ENCODE results near the gene DOC2B.
"Not testable (repeated sequence)": the region's sequence is repeated elsewhere in the genome, so short reads cannot be mapped to it uniquely, and the experiment has no call there.

The DOC2B gene

GRCh38 chr17:210402-210801 lies 29.0 kb upstream of the DOC2B start:
- DNase-seq: no peak

DNA sequence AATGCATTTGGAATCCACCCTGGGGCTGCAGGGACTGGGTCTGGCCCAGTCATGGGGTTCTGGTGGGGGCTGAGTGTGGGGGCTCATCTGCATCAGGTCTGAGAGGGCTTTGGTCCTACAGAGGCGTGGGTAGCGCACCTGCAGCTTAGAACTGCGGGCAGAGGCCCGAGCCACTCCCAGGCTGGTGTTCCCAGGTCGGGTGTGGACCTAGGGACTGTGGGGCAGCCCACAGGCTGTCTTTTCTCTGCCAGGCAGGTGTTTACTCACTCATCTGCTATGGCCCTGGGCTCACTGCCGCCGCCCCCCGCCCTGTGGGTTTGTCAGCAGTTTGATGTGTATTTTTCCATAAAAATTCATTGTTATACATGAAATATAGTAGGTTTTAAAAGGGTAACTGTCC lies 27.0 kb upstream of the DOC2B start:
- no peak for DNase-seq

- DNase-seq: no peak
Measured at GRCh38 chr17:207775-208174, 26.3 kb upstream of the DOC2B start.

GRCh38 chr17:206941-207560 lies 25.6 kb upstream of the DOC2B start:
- DNase-seq: no peak

DNA sequence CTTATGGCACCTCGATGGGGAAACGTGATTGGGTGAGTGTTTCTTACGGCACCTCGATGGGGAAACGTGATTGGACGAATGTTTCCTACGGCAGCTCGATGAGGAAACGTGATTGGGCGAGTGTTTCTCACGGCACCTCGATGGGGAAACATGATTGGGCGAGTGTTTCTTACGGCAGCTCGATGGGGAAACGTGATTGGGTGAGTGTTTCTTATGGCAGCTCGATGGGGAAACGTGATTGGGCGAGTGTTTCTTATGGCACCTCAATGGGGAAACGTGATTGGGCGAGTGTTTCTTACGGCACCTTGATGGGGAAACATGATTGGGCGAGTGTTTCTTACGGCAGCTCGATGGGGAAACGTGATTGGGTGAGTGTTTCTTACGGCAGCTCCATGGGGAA lies 25.0 kb upstream of the DOC2B start:
- DNase-seq: not testable (repeated sequence)

DNA sequence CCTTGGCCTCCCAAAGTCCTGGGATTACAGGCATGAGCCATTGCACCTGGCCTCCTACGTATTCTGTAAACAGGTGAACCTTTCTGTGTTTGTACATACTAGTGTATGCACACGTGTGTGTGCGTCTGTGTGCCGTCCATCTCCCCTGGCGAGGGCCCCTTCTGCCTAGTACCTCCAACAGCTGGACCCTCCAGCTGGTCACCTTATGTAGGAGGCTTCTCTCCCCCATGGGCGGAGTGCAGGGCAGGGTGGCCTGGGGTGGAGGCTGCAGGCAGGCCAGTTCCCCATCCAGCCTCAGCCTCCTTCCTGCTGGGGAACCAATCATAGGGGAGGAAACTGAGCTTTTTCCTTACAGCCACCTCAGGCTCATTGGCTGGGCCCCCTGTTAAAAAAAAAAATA lies 24.4 kb upstream of the DOC2B start:
- DNase-seq: no peak

- no peak for DNase-seq
Measured at GRCh38 chr17:205148-205669, 23.8 kb upstream of the DOC2B start.

GRCh38 chr17:204427-205147 lies 23.1 kb upstream of the DOC2B start:
- no peak for DNase-seq

DNA sequence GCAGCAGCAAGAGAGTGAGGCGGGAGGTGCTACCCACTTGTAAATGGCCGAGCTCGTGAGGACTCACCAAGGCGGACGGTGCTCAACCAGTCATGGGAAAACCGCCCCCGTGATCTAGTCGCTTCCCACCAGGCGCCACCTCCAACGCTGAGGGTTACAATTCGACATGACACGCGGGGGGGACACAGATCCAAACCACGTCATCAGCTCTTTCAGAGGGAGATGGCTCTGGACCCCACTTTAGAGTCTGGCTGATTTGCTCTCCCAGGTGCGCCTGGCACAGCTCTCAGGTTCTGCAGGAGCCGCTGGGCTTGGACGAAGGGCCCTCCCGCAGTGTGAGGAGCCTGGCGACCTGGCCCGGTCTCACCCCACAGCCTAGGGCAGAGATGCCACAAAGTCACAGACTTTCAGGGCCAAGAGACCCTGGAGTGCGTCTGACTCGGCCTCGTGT lies 21.1 kb upstream of the DOC2B start:
- DNase-seq: no peak

DNA sequence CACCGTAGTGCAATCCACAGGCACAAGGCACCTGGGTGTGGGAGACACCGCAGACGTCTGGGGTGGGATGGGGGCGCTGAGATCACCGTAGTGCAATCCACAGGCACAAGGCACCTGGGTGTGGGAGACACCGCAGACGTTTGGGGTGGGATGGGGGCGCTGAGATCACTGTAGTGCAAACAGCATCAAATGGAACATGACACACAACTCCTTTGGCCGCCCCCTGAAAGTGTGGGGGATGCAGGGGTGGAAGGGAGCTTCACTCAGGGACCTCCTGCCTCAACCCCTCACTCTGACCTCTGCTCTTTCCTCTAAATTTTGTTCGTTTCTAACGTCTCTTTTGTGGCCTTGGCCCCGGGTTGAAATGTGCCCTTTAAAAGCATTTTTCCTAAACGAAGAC lies 20.3 kb upstream of the DOC2B start:
- not testable (repeated sequence) for DNase-seq

- DNase-seq: not testable (repeated sequence)
Measured at GRCh38 chr17:201257-201656, 19.8 kb upstream of the DOC2B start.

DNA sequence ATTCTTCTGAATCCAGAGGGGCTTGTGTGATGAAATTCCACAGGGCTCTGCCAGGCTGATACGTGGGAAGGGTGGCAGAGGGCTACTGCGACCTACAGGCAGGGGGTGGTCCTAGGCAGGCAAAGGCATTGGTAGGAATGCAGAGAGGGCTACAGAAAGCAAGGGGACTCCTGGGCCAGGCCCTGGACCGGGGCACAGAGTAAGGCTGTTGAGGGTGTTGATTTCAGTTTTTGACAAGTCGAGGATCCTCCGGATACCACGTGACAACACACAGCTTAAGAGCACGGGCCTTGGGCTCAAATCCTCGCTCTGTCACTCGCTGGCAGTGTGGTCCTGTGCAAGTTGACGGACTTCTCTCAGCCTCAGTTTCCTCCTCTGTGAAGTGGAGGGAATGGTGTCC lies 19.1 kb upstream of the DOC2B start:
- DNase-seq: no peak

DNA sequence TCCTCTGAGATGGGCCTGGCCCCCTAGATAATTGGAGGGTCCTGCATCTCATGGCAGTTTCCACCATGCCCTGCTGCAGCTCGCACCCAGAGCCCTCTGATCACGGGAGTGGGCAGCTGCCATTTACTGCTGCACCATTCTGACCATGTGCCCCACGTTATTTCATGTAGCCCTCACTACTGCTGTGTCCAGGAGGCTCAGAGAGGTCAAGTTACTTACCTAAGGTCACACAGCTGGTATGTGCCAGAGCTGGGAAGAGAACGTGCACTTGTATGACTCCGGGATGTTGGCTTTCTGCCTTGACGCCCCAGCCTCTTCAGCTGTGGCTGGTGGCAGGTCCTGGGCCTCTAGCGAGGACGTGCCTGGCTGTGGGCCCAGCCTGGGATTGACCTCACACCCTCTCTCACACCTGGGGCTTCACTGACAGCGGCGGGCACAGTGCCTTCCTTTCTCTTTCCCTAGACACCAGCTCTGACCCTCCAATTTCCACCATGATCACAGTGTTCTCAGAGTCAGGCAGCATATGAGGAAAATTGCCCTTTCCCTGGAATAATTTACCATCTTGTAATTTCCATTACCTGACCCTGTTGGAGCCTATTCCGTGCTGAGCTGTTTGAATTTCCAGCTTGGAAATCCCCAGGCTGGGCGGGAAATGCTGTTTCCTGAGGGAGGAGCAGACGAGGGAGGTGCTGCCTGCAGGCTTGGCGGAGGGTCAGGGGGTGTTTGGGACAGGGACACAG lies 18.5 kb upstream of the DOC2B start:
- no peak for DNase-seq

- DNase-seq: no peak
Measured at GRCh38 chr17:199191-199604, 17.7 kb upstream of the DOC2B start.

- not testable (repeated sequence) for DNase-seq
Measured at GRCh38 chr17:198225-198624, 16.8 kb upstream of the DOC2B start.

- DNase-seq: no peak
Measured at GRCh38 chr17:197352-197751, 15.9 kb upstream of the DOC2B start.

DNA sequence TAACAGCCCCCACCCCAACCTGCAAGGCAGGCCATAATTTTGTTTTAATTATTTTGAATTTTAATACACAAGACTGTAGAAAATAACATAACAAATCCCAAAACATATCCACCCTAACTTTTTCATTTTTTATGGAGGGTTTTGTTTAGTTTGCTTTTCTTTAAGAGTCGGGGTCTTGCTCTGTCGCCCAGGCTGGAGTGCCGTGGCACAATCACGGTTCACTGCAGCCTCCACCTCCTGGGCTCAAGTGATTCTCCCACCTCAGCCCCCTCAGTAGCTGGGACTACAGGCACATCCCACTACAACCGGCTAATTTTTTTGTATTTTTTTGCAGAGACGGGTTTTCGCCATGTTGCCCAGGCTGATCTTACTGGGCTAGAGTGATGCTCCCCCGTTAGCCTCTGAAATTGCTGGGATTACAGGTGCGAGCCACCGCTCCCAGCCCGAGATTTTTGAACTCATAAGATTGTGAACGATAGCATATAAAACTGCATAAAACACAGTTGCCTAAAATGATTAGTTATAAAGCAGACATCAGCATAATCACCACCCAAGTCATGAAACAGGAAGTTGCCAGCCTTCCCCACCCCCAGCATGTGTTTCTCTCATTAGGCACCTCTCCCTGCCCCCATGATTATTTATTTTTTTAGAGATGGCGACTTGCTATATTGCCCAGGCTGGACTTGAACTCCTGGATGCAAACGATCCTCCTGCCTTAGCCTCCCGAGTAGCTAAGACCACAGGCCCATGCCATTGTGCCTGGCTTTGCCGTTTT lies 13.6 kb upstream of the DOC2B start:
- no peak for DNase-seq

DNA sequence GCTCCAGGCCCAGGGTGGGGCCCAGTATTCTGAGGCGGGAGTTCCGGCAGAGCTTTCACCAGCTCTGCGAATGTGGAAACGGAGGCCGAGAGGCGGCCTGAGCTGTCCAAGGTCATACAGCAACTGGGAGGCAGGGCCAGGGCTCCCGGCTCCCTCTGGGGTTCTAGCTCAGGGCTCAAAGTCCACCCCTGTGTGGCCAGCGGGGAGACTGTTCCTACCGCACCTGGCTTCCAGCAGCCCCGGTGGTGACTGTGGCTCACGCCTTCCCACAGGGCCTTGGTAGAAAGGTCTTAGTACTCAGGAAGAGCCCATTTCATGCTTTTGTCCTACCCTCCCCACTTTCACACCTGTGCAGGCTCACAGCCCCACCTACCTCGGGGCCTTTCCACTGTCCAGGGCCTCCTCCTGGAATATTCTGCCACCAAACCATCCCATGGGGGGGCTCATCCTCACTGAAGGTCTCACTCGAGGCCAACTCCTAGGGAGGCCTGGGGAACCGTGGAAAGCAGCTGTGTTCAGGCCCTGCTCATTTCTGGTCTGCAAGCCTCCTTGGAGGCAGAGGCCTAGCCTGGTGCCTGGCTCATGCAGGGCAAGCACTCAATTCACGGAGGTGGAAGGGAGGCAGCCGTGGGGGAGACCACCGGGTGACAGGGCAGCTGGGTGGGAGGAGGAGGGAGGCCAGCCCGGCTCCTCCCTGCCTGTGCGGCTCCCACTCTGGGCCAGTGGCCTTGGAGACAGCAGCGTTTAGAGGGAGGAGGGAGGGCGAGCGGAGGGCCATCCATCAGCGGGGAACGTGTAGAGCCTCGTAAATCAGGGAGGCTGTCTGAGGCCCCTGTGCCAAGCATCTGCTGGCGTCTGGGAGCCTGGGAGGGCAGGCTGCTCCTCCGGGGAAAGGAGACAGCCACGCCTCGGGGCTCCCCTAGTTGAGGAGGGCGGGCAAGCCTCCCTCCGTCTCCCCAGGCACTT lies 12.7 kb upstream of the DOC2B start:
- DNase-seq: no peak

- no peak for DNase-seq
Measured at GRCh38 chr17:193426-193810, 12.0 kb upstream of the DOC2B start.

DNA sequence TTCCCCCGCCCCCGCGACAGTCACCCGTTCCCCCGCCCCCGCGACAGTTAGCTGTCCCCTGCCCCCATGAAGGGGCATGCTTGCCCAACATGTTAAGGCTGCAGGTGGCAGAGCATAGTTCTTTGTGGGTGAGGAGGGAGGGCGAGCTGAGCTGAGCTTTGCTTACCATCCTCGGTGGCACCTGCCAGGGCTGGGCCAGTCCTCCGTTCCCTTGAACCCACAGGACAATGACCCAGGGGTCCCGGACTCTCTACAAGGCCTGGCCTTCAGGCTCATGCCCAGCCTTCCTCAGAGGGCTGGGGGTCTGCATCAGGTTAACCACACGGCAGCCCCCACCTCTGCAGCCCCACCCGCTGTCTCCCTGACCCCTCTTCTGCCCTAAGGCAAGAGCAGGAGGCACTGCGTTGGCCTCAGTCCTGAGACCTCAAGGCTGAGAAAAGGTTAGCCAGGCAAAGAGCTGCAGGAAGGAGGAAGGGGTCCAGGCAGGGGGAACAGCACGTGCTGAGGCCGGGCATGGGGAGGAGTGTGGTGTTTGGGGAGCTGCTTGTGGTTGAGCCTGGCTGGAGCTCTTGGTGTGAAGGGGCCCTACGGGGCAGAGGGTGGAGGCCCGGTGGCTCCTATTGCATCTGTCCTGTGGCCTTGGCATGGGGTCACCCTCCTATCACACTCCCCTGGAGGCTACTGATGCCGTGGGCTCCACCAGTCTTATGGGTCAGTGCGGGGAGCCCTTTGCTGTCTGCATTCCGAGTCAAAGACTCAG lies 11.4 kb upstream of the DOC2B start:
- no peak for DNase-seq

DNA sequence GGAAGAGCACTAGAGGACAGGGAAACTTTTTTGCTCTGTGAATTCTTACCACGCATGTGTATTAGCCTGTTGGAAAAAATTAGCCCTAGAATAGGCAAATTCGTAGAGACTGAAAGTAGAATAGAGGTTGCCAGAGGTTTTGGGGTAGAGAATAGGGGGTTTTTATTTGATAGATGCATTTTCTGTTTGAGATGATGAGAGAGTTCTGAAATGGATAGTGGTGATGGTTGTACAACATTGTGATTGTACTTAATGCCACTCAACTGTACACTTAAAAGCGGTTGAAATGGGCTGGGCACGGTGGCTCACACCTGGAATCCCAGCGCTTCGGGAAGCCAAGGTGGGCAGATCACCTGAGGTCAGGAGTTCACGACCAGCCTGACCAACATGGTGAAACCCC lies 8.0 kb upstream of the DOC2B start:
- no peak for DNase-seq
